Measurements from ENCODE around the gene ZNF799.

The ZNF799 gene

DNA sequence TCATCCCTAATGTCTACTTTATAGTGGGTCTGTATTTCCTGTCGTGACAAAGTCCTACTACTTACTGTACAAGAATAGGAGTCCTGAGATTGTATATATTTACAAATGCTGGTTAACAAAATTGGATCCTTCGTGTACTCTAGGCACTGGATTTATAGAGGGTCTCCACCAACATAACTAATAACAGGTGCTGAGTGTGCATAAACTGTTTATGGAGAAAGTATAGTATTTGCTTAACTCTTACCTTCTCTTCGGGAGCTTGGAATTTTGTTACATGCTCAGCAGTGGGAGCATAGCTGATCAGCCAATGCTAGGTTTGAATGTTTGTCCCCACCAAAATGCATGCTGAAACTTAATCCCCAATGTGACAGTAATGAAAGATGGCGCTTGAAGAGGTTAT is 47.7 kb downstream of the ZNF799 start:
- no peak for DNase-seq

DNA sequence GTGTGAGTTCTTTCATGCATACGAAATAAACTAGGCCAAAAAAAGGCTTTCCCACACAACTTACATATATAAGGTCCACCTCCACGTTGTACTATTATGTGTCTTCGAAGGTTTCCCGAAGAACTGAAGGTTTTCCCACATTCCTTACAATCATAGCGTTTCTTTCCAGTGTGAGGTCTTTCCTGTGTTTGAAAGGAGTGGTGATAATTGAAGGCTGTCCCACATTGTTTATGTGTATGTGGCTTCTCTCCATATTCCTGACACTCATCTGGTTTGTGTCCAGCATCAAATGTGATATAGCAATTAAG is 50.2 kb downstream of the ZNF799 start:
- DNase-seq: no peak

DNA sequence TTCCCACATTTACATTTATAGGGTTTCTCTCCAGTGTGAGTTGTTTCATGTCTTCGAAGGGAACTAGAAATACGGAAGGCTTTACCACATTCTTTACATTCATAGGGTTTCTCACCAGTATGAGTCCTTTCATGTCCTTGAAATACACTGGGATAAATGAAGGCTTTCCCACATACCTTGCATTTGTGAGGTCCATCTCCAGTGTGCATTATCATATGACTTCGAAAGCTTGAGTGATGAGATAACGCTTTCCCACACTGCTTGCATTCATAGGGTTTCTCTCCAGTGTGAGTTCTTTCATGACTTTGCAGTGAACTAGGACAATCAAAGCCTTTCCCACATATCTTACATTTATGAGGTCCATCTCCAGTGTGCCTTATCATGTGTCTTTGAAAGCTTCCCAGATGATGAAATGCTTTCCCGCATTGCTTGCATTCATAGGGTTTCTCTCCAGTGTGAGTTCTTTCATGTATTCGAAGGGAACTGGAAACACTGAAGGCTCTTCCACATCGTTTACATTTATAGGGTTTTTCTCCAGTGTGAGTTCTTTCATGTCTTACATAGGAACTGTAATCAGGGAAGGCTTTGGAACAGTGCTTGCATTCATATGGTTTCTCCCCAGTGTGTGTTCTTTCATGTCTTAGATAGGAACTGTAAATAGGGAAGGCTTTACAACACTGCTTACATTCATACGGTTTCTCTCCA is 50.7 kb downstream of the ZNF799 start:
- no peak for DNase-seq

DNA sequence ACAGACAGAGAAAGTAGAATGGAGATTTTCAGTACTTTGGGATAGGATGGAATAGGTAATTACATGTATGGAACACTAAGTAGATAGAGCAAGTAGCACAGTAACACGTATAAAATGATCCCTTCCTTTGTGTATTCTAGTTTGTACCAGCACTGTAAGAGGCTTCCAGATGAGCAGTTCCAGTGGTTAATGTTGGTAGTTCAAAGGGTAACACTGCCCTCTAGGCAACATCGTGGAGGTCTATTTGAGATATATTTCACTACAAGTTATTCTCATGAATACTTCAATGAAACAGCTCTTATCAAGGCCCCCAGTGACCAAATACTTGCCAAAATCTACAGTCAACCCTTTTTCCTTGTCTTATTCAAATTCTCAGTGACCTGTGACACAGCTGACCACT is 54.2 kb downstream of the ZNF799 start:
- DNase-seq: no peak

DNA sequence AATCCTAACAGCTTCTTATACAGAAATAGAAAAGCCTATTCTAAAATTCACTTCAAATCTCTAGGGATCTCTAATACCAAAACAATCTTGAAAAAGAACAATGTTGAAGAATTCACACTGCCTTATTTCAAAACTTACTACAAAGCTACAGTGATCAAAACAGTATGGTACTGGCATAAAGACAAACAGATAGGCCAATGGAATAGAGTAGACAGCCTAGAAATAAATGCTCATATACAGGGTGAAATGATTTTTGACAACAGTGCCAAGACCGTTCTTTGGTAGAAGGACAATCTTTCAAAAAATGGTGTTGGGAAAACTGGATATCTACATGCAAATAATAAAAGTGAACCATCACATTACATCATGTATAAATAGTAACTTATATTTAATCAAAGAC is 55.9 kb downstream of the ZNF799 start:
- no peak for DNase-seq
